GM23248 (cell line): Measurements from ENCODE around the gene TPRG1. TPM values are rescaled to one million over a fixed set of nuclear protein-coding genes. Genes with fewer than 3 reads are reported as not detected.

Source experiments
- DNase-seq: peaks from one replicate; pipeline ENCODE4 v3.0.0-alpha.2; 2015
- H2AFZ ChIP-seq: fragments of 200-600 bp; sonication (generic); 2 replicates; pipeline ENCODE4 v1.6.1; 2016; ENCODE audit warnings: antibody characterized with exemption
- H3F3A ChIP-seq: fragments of 200-600 bp; sonication (generic); 2 replicates; pipeline ENCODE4 v1.6.1; 2016; ENCODE audit warnings: mild to moderate bottlenecking, antibody characterized with exemption, mixed run types; ENCODE audit not compliant: insufficient read depth
- H3K27ac ChIP-seq: fragments of 200-600 bp; sonication (generic); 2 replicates; pipeline ENCODE4 v1.5.1; 2016; ENCODE audit warnings: mild to moderate bottlenecking
- H3K27me3 ChIP-seq: fragments of 200-600 bp; sonication (generic); replicated peaks from 2 replicates; pipeline ENCODE4 v1.6.1; 2016; ENCODE audit warnings: mild to moderate bottlenecking; ENCODE audit not compliant: insufficient read depth
- H3K36me3 ChIP-seq: fragments of 200-600 bp; sonication (generic); 2 replicates; pipeline ENCODE4 v1.6.1; 2016; ENCODE audit warnings: low read depth, mild to moderate bottlenecking
- H3K4me1 ChIP-seq: fragments of 200-600 bp; sonication (generic); 2 replicates; pipeline ENCODE4 v1.6.1; 2016; ENCODE audit warnings: mild to moderate bottlenecking; ENCODE audit not compliant: insufficient read depth
- H3K4me2 ChIP-seq: fragments of 200-600 bp; sonication (generic); one replicate; pipeline ENCODE4 v1.6.1; 2016; ENCODE audit warnings: mild to moderate bottlenecking; ENCODE audit not compliant: unreplicated experiment
- H3K4me3 ChIP-seq: fragments of 200-600 bp; sonication (generic); 2 replicates; pipeline ENCODE4 v1.5.1; 2016; ENCODE audit warnings: mild to moderate bottlenecking
- H3K79me2 ChIP-seq: fragments of 200-600 bp; sonication (generic); 2 replicates; pipeline ENCODE4 v1.6.1; 2016; ENCODE audit warnings: mild to moderate bottlenecking; ENCODE audit not compliant: insufficient read depth
- H3K9ac ChIP-seq: fragments of 200-600 bp; sonication (generic); 2 replicates; pipeline ENCODE4 v1.6.1; 2016; ENCODE audit warnings: mild to moderate bottlenecking
- H3K9me2 ChIP-seq: fragments of 200-600 bp; sonication (generic); 2 replicates; pipeline ENCODE4 v1.6.1; 2016; ENCODE audit warnings: mixed run types, mild to moderate bottlenecking, moderate library complexity; ENCODE audit not compliant: insufficient read depth
- H3K9me3 ChIP-seq: fragments of 200-600 bp; sonication (generic); one replicate; pipeline ENCODE4 v1.6.1; 2017; ENCODE audit warnings: low read depth
- H4K20me1 ChIP-seq: fragments of 200-600 bp; sonication (generic); 2 replicates; pipeline ENCODE4 v1.6.0; 2016; ENCODE audit not compliant: insufficient read depth
- EZH2 ChIP-seq: fragments of 200-600 bp; sonication (generic); IDR thresholded peaks from 2 replicates; pipeline ENCODE4 v1.6.1; 2018; ENCODE audit warnings: antibody characterized with exemption, mild to moderate bottlenecking; ENCODE audit not compliant: insufficient read depth, poor library complexity, severe bottlenecking
- EZH2phosphoT487 ChIP-seq: fragments of 200-600 bp; sonication (generic); IDR thresholded peaks from 2 replicates; pipeline ENCODE4 v1.6.1; 2018; ENCODE audit warnings: antibody characterized with exemption, moderate library complexity, mild to moderate bottlenecking, low read depth; ENCODE audit not compliant: insufficient read depth
- WGBS, 2 experiments: methylation state at CpG; one replicate each; pipeline ENCODE4 v1.1.6; 2015 to 2017; ENCODE audit warnings: low lambda C conversion rate in 2 of 2, low coverage in 1 of 2; ENCODE audit errors: missing lambda C conversion rate in 2 of 2; 5-methylcytosine and 5-hydroxymethylcytosine counted together
- in situ Hi-C: fragments of 300-500 bp; cut with MboI; formaldehyde crosslinking; loops from 2 replicates; pipeline ENCODE4 v1.15.0; 2020
- polyA plus RNA-seq: library from polyadenylated mRNA; unstranded; fragments of >200 nt; fragmentation: Nextera tagmentation; extraction: Ambion mirVana; gene quantifications from 2 replicates; pipeline ENCODE4 v1.2.1, GENCODE V29; 2016
- total RNA-seq: library from RNA; depleted of rRNA; stranded (reverse); fragments of >200 nt; shearing (Covaris generic); gene quantifications from 2 replicates; pipeline ENCODE4 v1.2.3, GENCODE V29; 2014

TPRG1 gene
- total and polyA plus RNA-seq, 2 experiments from 2014 or later: not detected

- WGBS, 2 experiments: 76 to 82% methylated on average over 6 to 8 of the region's 8 CpGs
- H3K9me3 ChIP-seq: no peaks in the 10 kb centered on the region
Measured at GRCh38 chr3:189172668-189173419, 1.1 kb downstream of the TPRG1 start.

GRCh38 chr3:189184566-189184965 is 12.8 kb downstream of the TPRG1 start:
- in situ Hi-C loops: no loop called here
- Histone ChIP-seq H3K9ac (no peak overlapping the region), H2AFZ (no peak overlapping the region), H3K4me2 (no peak overlapping the region), H3K27me3 (no peaks in the 10 kb centered on the region), H3K9me2 (no peaks in the 10 kb centered on the region), H4K20me1 (no peaks in the 10 kb centered on the region), H3K9me3 (no peaks in the 10 kb centered on the region), H3K4me3 (no peak overlapping the region), H3K4me1 (no peaks in the 10 kb centered on the region), H3K79me2 (no peaks in the 10 kb centered on the region), H3K27ac (no peak overlapping the region), H3F3A (no peaks in the 10 kb centered on the region), H3K36me3 (no peaks in the 10 kb centered on the region)
- no peak for DNase-seq
- no peak for TF ChIP-seq EZH2
- WGBS, 2 experiments: 85 to 90% methylated on average over 7 of the region's 7 CpGs

More at GRCh38 chr3:189172668-189173419, 1.1 kb downstream of the TPRG1 start:
- no peak for DNase-seq
- no peak overlapping the region for H3K4me3 ChIP-seq
- no peak overlapping the region for H3K9ac ChIP-seq
- no peaks in the 10 kb centered on the region for H3K4me1 ChIP-seq
- H3K9me2 ChIP-seq: no peaks in the 10 kb centered on the region
- in situ Hi-C loops: no loop called here
- H3K79me2 ChIP-seq: no peaks in the 10 kb centered on the region
- TF ChIP-seq EZH2phosphoT487: no peak
- no peak for TF ChIP-seq EZH2
- H3K27ac ChIP-seq: no peak overlapping the region
- no peaks in the 10 kb centered on the region for H3K27me3 ChIP-seq
- H3K36me3 ChIP-seq: no peaks in the 10 kb centered on the region
- no peak overlapping the region for H2AFZ ChIP-seq
- H4K20me1 ChIP-seq: no peaks in the 10 kb centered on the region
- H3F3A ChIP-seq: no peaks in the 10 kb centered on the region
- no peak overlapping the region for H3K4me2 ChIP-seq

- DNase-seq: peak; percentile 54
- Histone ChIP-seq H3K9me2 (no peaks in the 10 kb centered on the region), H3K4me3 (no peak overlapping the region), H3K27ac (no peak overlapping the region), H4K20me1 (no peaks in the 10 kb centered on the region), H3K36me3 (no peaks in the 10 kb centered on the region), H3K4me2 (no peak overlapping the region), H3K79me2 (no peaks in the 10 kb centered on the region), H3K9ac (no peak overlapping the region), H3F3A (no peaks in the 10 kb centered on the region), H3K27me3 (no peaks in the 10 kb centered on the region), H2AFZ (no peak overlapping the region), H3K9me3 (no peaks in the 10 kb centered on the region), H3K4me1 (no peaks in the 10 kb centered on the region)
- TF ChIP-seq EZH2phosphoT487 (no peak), EZH2 (no peak)
- 21 to 23% methylated on average over 4 of the region's 4 CpGs for WGBS, 2 experiments
- in situ Hi-C loops: no loop called here
Measured at GRCh38 chr3:189186101-189186500, 14.3 kb downstream of the TPRG1 start.

- TF ChIP-seq EZH2 (no peak), EZH2phosphoT487 (no peak)
- Histone ChIP-seq H3K4me1 (no peaks in the 10 kb centered on the region), H3K9me2 (no peaks in the 10 kb centered on the region), H3K9me3 (peaks cover 3% of the 10 kb centered on the region), H3K79me2 (no peaks in the 10 kb centered on the region), H2AFZ (no peak overlapping the region), H3K4me3 (no peak overlapping the region), H3K36me3 (no peaks in the 10 kb centered on the region), H4K20me1 (no peaks in the 10 kb centered on the region), H3F3A (no peaks in the 10 kb centered on the region), H3K9ac (no peak overlapping the region), H3K27ac (no peak overlapping the region), H3K4me2 (no peak overlapping the region), H3K27me3 (no peaks in the 10 kb centered on the region)
- in situ Hi-C loops: no loop called here
- DNase-seq: no peak
Measured at GRCh38 chr3:189188466-189188865, 16.7 kb downstream of the TPRG1 start.

GRCh38 chr3:189192725-189193124 is 21.0 kb downstream of the TPRG1 start:
- Histone ChIP-seq H3K36me3 (no peaks in the 10 kb centered on the region), H3K4me1 (no peaks in the 10 kb centered on the region), H3K4me2 (no peak overlapping the region), H3K27ac (no peak overlapping the region), H2AFZ (no peak overlapping the region), H3K79me2 (no peaks in the 10 kb centered on the region), H3F3A (no peaks in the 10 kb centered on the region), H3K4me3 (no peak overlapping the region), H3K9me3 (peaks cover 3% of the 10 kb centered on the region), H3K27me3 (no peaks in the 10 kb centered on the region), H3K9ac (no peak overlapping the region), H4K20me1 (no peaks in the 10 kb centered on the region), H3K9me2 (no peaks in the 10 kb centered on the region)
- in situ Hi-C loops: no loop called here
- TF ChIP-seq EZH2 (no peak), EZH2phosphoT487 (no peak)
- DNase-seq: no peak
